ENCODE data around the gene TMEM63C. TPM values are rescaled to one million over a fixed set of nuclear protein-coding genes. Genes with fewer than 3 reads are reported as not detected.

TMEM63C gene
- total and polyA plus RNA-seq, 2 donors = 0.24 to 0.64 TPM

DNA sequence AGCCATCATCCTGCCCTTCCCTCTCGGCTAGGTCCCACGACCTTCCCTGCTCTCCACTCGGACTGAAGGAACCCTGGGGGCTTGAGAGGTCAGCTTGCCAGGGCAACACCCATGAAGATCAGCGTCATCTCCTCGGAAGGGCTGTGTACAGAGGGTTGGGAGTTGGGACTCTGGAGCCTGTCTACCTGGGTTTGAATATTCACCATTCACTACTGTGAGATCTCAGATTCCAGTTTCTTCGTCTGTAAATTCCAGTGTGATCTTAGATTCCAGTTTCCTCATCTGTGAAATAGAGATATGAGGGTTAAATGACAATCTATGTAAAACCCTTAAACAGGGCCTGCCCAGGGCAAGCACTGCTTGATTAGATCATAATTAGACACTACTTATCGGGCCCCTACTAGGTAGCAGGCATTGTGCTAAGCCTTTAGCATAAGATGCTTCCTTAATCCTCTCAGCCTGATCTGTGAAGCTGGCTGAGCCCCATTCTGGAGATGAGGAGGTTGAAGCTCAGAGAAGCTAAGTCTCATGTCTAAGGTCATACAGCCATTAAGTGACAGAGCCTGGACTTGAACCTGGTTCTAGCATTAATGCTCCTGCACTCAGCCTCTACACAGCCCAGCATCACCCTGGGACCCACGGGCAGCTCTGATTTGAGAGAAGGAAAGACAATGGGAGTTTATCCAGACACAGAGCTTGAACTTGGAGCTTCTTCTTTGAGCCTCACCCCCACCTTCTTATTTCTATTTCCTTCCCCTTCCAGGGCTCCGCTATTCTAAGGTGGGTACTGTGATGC, 39.4 kb upstream of the TMEM63C start:
- H3K27me3 ChIP-seq (ENCODE audit: control insufficient read depth in 2 of 2, insufficient read depth in 1 of 2, low read length in 1 of 2) = peaks cover 38 to 97% of the 10 kb centered on the region in 2 donors
- no peak overlapping the region for H3K27ac ChIP-seq (ENCODE audit: low read depth in 1 of 2, low read length in 1 of 2)
- 12% methylated on average over 9 of the region's 9 CpGs for WGBS
- peaks cover 0 to 5% of the 10 kb centered on the region in 2 donors for H3K9me3 ChIP-seq (ENCODE audit: control insufficient read depth in 2 of 2, insufficient read depth in 1 of 2, low read length in 1 of 2)
- no peak for DNase-seq (ENCODE audit: low read depth in 6 of 9, low spot score in 9 of 9)
- H3K4me1 ChIP-seq (ENCODE audit: control insufficient read depth in 2 of 2, insufficient read depth in 2 of 2, low read length in 2 of 2) = peaks cover 0 to 7% of the 10 kb centered on the region in 2 donors
- no peaks in the 10 kb centered on the region for H3K36me3 ChIP-seq (ENCODE audit: control insufficient read depth in 2 of 2, insufficient read depth in 2 of 2, low read length in 1 of 2)
- no peak overlapping the region for H3K4me3 ChIP-seq (ENCODE audit: low read length in 2 of 2)

GRCh38 chr14:77143071-77143470, 38.5 kb upstream of the TMEM63C start:
- WGBS = 6% methylated on average over 4 of the region's 4 CpGs
- Histone ChIP-seq H3K4me1 (ENCODE audit: control insufficient read depth in 2 of 2, insufficient read depth in 2 of 2, low read length in 2 of 2) (peaks cover 0 to 7% of the 10 kb centered on the region in 2 donors), H3K36me3 (ENCODE audit: control insufficient read depth in 2 of 2, insufficient read depth in 2 of 2, low read length in 1 of 2) (no peaks in the 10 kb centered on the region), H3K27ac (ENCODE audit: low read depth in 1 of 2, low read length in 1 of 2) (no peak overlapping the region), H3K9me3 (ENCODE audit: control insufficient read depth in 2 of 2, insufficient read depth in 1 of 2, low read length in 1 of 2) (peaks cover 0 to 5% of the 10 kb centered on the region in 2 donors), H3K4me3 (ENCODE audit: low read length in 2 of 2) (no peak overlapping the region), H3K27me3 (ENCODE audit: control insufficient read depth in 2 of 2, insufficient read depth in 1 of 2, low read length in 1 of 2) (peaks cover 38 to 94% of the 10 kb centered on the region in 2 donors)
- DNase-seq (ENCODE audit: low read depth in 6 of 9, low spot score in 9 of 9) = no peak

- no peaks in the 10 kb centered on the region for H3K36me3 ChIP-seq (ENCODE audit: control insufficient read depth in 2 of 2, insufficient read depth in 2 of 2, low read length in 1 of 2)
- H3K4me3 ChIP-seq (ENCODE audit: low read length in 2 of 2) = no peak overlapping the region
- peaks cover 32 to 82% of the 10 kb centered on the region in 2 donors for H3K27me3 ChIP-seq (ENCODE audit: control insufficient read depth in 2 of 2, insufficient read depth in 1 of 2, low read length in 1 of 2)
- no peak for DNase-seq (ENCODE audit: low read depth in 6 of 9, low spot score in 9 of 9)
- 73% methylated on average over 4 of the region's 4 CpGs for WGBS
- no peak overlapping the region for H3K27ac ChIP-seq (ENCODE audit: low read depth in 1 of 2, low read length in 1 of 2)
- peaks cover 0 to 7% of the 10 kb centered on the region in 2 donors for H3K4me1 ChIP-seq (ENCODE audit: control insufficient read depth in 2 of 2, insufficient read depth in 2 of 2, low read length in 2 of 2)
- no peaks in the 10 kb centered on the region for H3K9me3 ChIP-seq (ENCODE audit: control insufficient read depth in 2 of 2, insufficient read depth in 1 of 2, low read length in 1 of 2)
These were observed 37.0 kb upstream of the TMEM63C start for GRCh38 chr14:77144412-77145115.

- H3K4me1 ChIP-seq (ENCODE audit: control insufficient read depth in 2 of 2, insufficient read depth in 2 of 2, low read length in 2 of 2) = no peaks in the 10 kb centered on the region
- 22% methylated on average over 10 of the region's 10 CpGs for whole genome bisulfite sequencing
- H3K36me3 ChIP-seq (ENCODE audit: control insufficient read depth in 2 of 2, insufficient read depth in 2 of 2, low read length in 1 of 2) = no peaks in the 10 kb centered on the region
- DNase-seq (ENCODE audit: low read depth in 6 of 9, low spot score in 9 of 9) = no peak
- H3K27ac ChIP-seq (ENCODE audit: low read depth in 1 of 2, low read length in 1 of 2) = no peak overlapping the region
- peaks cover 16 to 66% of the 10 kb centered on the region in 2 donors for H3K27me3 ChIP-seq (ENCODE audit: control insufficient read depth in 2 of 2, insufficient read depth in 1 of 2, low read length in 1 of 2)
- no peaks in the 10 kb centered on the region for H3K9me3 ChIP-seq (ENCODE audit: control insufficient read depth in 2 of 2, insufficient read depth in 1 of 2, low read length in 1 of 2)
- H3K4me3 ChIP-seq (ENCODE audit: low read length in 2 of 2) = no peak overlapping the region
These were observed 35.4 kb upstream of the TMEM63C start for GRCh38 chr14:77145975-77146740.

GRCh38 chr14:77148510-77149231, 32.9 kb upstream of the TMEM63C start:
- no peak for DNase-seq (ENCODE audit: low read depth in 6 of 9, low spot score in 9 of 9)
- H3K4me3 ChIP-seq (ENCODE audit: low read length in 2 of 2) = no peak overlapping the region
- 77% methylated on average over 8 of the region's 8 CpGs for WGBS
- H3K27ac ChIP-seq (ENCODE audit: low read depth in 1 of 2, low read length in 1 of 2) = no peak overlapping the region
- H3K36me3 ChIP-seq (ENCODE audit: control insufficient read depth in 2 of 2, insufficient read depth in 2 of 2, low read length in 1 of 2) = no peaks in the 10 kb centered on the region
- H3K9me3 ChIP-seq (ENCODE audit: control insufficient read depth in 2 of 2, insufficient read depth in 1 of 2, low read length in 1 of 2) = no peaks in the 10 kb centered on the region
- no peaks in the 10 kb centered on the region for H3K4me1 ChIP-seq (ENCODE audit: control insufficient read depth in 2 of 2, insufficient read depth in 2 of 2, low read length in 2 of 2)
- H3K27me3 ChIP-seq (ENCODE audit: control insufficient read depth in 2 of 2, insufficient read depth in 1 of 2, low read length in 1 of 2) = peaks cover 3 to 45% of the 10 kb centered on the region in 2 donors

GRCh38 chr14:77151245-77151644, 30.4 kb upstream of the TMEM63C start:
- Histone ChIP-seq H3K9me3 (ENCODE audit: control insufficient read depth in 2 of 2, insufficient read depth in 1 of 2, low read length in 1 of 2) (no peaks in the 10 kb centered on the region), H3K4me1 (ENCODE audit: control insufficient read depth in 2 of 2, insufficient read depth in 2 of 2, low read length in 2 of 2) (no peaks in the 10 kb centered on the region), H3K27me3 (ENCODE audit: control insufficient read depth in 2 of 2, insufficient read depth in 1 of 2, low read length in 1 of 2) (peaks cover 0 to 33% of the 10 kb centered on the region in 2 donors), H3K36me3 (ENCODE audit: control insufficient read depth in 2 of 2, insufficient read depth in 2 of 2, low read length in 1 of 2) (no peaks in the 10 kb centered on the region), H3K4me3 (ENCODE audit: low read length in 2 of 2) (no peak overlapping the region), H3K27ac (ENCODE audit: low read depth in 1 of 2, low read length in 1 of 2) (no peak overlapping the region)
- DNase-seq (ENCODE audit: low read depth in 6 of 9, low spot score in 9 of 9) = no peak
- WGBS = 15% methylated on average over 5 of the region's 5 CpGs

DNA sequence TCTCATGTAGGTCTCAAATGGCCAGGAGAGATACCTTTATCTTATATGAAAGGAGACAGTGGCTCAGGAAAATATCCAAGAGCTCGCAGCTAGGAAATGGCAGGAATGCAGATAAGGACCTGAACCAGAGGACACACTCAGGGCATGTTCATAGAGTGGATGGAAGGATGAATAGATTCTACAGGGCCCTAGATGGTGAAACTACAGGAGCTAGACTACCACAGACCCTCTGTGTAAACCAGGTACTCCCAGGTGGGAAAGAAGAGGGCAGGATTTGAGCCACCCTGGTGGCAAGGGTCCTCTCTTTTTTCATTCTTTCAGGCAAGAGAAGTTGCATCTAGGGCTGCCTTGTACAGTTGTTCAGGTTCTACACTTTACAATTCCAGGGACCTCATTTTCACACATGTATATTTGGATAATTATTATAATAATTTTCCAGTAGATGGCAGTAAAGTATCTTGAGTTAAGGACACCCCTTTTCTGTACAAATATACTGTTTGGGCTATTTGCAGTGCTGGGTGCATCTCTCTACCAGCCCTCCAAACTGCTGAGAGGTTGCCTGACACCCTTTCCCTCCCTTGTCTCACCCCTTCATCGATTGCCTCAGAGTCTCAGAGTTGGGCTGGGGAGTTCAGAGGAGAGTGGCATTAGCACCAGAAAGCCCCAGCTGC, 29.5 kb upstream of the TMEM63C start:
- no peaks in the 10 kb centered on the region for H3K4me1 ChIP-seq (ENCODE audit: control insufficient read depth in 2 of 2, insufficient read depth in 2 of 2, low read length in 2 of 2)

DNA sequence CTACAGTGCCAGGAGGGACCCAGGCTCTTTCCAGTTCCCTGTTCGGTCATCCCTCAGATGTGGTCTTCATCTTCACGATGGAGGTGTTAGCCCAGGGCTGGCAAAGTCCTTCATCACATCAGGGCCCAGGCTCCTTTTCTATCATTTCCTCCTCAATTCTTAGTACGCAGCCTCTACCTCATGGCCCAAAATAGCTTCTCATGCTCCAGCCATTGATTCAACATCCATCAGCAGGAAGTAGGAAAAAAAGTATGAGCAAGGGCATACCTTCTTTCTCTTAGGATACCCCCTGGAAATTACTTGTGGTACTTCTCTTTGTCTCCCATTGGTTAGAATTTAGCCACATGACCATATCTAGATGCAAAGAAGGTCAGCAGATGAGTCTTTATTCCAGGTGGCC, 27.8 kb upstream of the TMEM63C start:
- H3K27ac ChIP-seq (ENCODE audit: low read depth in 1 of 2, low read length in 1 of 2) = no peak overlapping the region
- no peak overlapping the region for H3K4me3 ChIP-seq (ENCODE audit: low read length in 2 of 2)
- H3K4me1 ChIP-seq (ENCODE audit: control insufficient read depth in 2 of 2, insufficient read depth in 2 of 2, low read length in 2 of 2) = no peaks in the 10 kb centered on the region
- no peaks in the 10 kb centered on the region for H3K36me3 ChIP-seq (ENCODE audit: control insufficient read depth in 2 of 2, insufficient read depth in 2 of 2, low read length in 1 of 2)
- 96% methylated on average over 3 of the region's 3 CpGs for WGBS
- H3K27me3 ChIP-seq (ENCODE audit: control insufficient read depth in 2 of 2, insufficient read depth in 1 of 2, low read length in 1 of 2) = peaks cover 0 to 36% of the 10 kb centered on the region in 2 donors
- no peaks in the 10 kb centered on the region for H3K9me3 ChIP-seq (ENCODE audit: control insufficient read depth in 2 of 2, insufficient read depth in 1 of 2, low read length in 1 of 2)
- DNase-seq (ENCODE audit: low read depth in 6 of 9, low spot score in 9 of 9) = no peak

More for the DNA sequence above, 29.5 kb upstream of the TMEM63C start:
- peaks cover 0 to 28% of the 10 kb centered on the region in 2 donors for H3K27me3 ChIP-seq (ENCODE audit: control insufficient read depth in 2 of 2, insufficient read depth in 1 of 2, low read length in 1 of 2)
- H3K9me3 ChIP-seq (ENCODE audit: control insufficient read depth in 2 of 2, insufficient read depth in 1 of 2, low read length in 1 of 2) = no peaks in the 10 kb centered on the region
- 49% methylated on average over 2 of the region's 2 CpGs for WGBS
- no peak overlapping the region for H3K4me3 ChIP-seq (ENCODE audit: low read length in 2 of 2)
- no peaks in the 10 kb centered on the region for H3K36me3 ChIP-seq (ENCODE audit: control insufficient read depth in 2 of 2, insufficient read depth in 2 of 2, low read length in 1 of 2)
- no peak overlapping the region for H3K27ac ChIP-seq (ENCODE audit: low read depth in 1 of 2, low read length in 1 of 2)
- no peak for DNase-seq (ENCODE audit: low read depth in 6 of 9, low spot score in 9 of 9)

Measured in thymus (tissue), 11 donors.